Measurements from ENCODE around the gene HOMER2.
"Not testable (repeated sequence)": the region's sequence is repeated elsewhere in the genome, so short reads cannot be mapped to it uniquely, and the experiment has no call there.

Gene HOMER2

GRCh38 chr15:82898961-82899360, 53.6 kb downstream of the HOMER2 start:
- no peak for TF ChIP-seq CTCF (IDR thresholded peaks at IDR 0.05; ENCODE audit: low read depth, low read length)
- no peak overlapping the region for H3K4me3 ChIP-seq (ENCODE audit: low read depth, low read length)

- no peak overlapping the region for H3K4me3 ChIP-seq (ENCODE audit: low read depth, low read length)
- no peak for TF ChIP-seq CTCF (IDR thresholded peaks at IDR 0.05; ENCODE audit: low read depth, low read length)
These were observed 56.5 kb downstream of the HOMER2 start for GRCh38 chr15:82895983-82896382.

- TF ChIP-seq CTCF (IDR thresholded peaks at IDR 0.05; ENCODE audit: low read depth, low read length), result no peak
- no peak overlapping the region for H3K4me3 ChIP-seq (ENCODE audit: low read depth, low read length)
These were observed 57.5 kb downstream of the HOMER2 start for GRCh38 chr15:82894971-82895520.

GRCh38 chr15:82893473-82893872, 59.0 kb downstream of the HOMER2 start:
- not testable (repeated sequence) for H3K4me3 ChIP-seq (ENCODE audit: low read depth, low read length)

- H3K4me3 ChIP-seq (ENCODE audit: low read depth, low read length), result no peak overlapping the region
- TF ChIP-seq CTCF (IDR thresholded peaks at IDR 0.05; ENCODE audit: low read depth, low read length), result no peak
These were observed 59.9 kb downstream of the HOMER2 start for GRCh38 chr15:82892573-82892972.

- no peak for TF ChIP-seq CTCF (IDR thresholded peaks at IDR 0.05; ENCODE audit: low read depth, low read length)
- H3K4me3 ChIP-seq (ENCODE audit: low read depth, low read length), result no peak overlapping the region
These were observed 61.5 kb downstream of the HOMER2 start for GRCh38 chr15:82890995-82891390.

- TF ChIP-seq CTCF (IDR thresholded peaks at IDR 0.05; ENCODE audit: low read depth, low read length), result no peak
- no peak overlapping the region for H3K4me3 ChIP-seq (ENCODE audit: low read depth, low read length)
These were observed 62.1 kb downstream of the HOMER2 start for GRCh38 chr15:82890338-82890994.
